ENCODE data around the gene YJEFN3.
A peak's percentile ranks its signal among the peaks of the same experiment; 100 is the strongest.

YJEFN3 gene

GRCh38 chr19:19554074-19555023, 25.6 kb downstream of the YJEFN3 start:
- DNase-seq (ENCODE audit: low spot score), result peak; percentile 52

- DNase-seq (ENCODE audit: low spot score), result no peak
Measured at GRCh38 chr19:19558055-19558454, 29.3 kb downstream of the YJEFN3 start.

- no peak for DNase-seq (ENCODE audit: low spot score)
Measured at GRCh38 chr19:19558636-19559035, 29.9 kb downstream of the YJEFN3 start.

- DNase-seq (ENCODE audit: low spot score), result no peak
Measured at GRCh38 chr19:19559931-19560330, 31.2 kb downstream of the YJEFN3 start.

- DNase-seq (ENCODE audit: low spot score), result no peak
Measured at GRCh38 chr19:19561946-19562664, 33.4 kb downstream of the YJEFN3 start.

GRCh38 chr19:19562665-19563347, 34.1 kb downstream of the YJEFN3 start:
- DNase-seq (ENCODE audit: low spot score), result peak; percentile 49

GRCh38 chr19:19563348-19563848, 34.7 kb downstream of the YJEFN3 start:
- no peak for DNase-seq (ENCODE audit: low spot score)

GRCh38 chr19:19566306-19566705, 37.6 kb downstream of the YJEFN3 start:
- no peak for DNase-seq (ENCODE audit: low spot score)

GRCh38 chr19:19567391-19567790, 38.7 kb downstream of the YJEFN3 start:
- no peak for DNase-seq (ENCODE audit: low spot score)

GRCh38 chr19:19568802-19569756, 40.4 kb downstream of the YJEFN3 start:
- no peak for DNase-seq (ENCODE audit: low spot score)

GRCh38 chr19:19570571-19570970, 41.9 kb downstream of the YJEFN3 start:
- no peak for DNase-seq (ENCODE audit: low spot score)

GRCh38 chr19:19571071-19571786, 42.5 kb downstream of the YJEFN3 start:
- DNase-seq (ENCODE audit: low spot score), result no peak

GRCh38 chr19:19575411-19575810, 46.7 kb downstream of the YJEFN3 start:
- DNase-seq (ENCODE audit: low spot score), result no peak

GRCh38 chr19:19578252-19578651, 49.5 kb downstream of the YJEFN3 start:
- no peak for DNase-seq (ENCODE audit: low spot score)

- DNase-seq (ENCODE audit: low spot score), result no peak
Measured at GRCh38 chr19:19579533-19580361, 51.0 kb downstream of the YJEFN3 start.

GRCh38 chr19:19580418-19580817, 51.7 kb downstream of the YJEFN3 start:
- DNase-seq (ENCODE audit: low spot score), result no peak

- DNase-seq (ENCODE audit: low spot score), result no peak
Measured at GRCh38 chr19:19581391-19581790, 52.7 kb downstream of the YJEFN3 start.

- no peak for DNase-seq (ENCODE audit: low spot score)
Measured at GRCh38 chr19:19582471-19582870, 53.8 kb downstream of the YJEFN3 start.

GRCh38 chr19:19584356-19584755, 55.6 kb downstream of the YJEFN3 start:
- DNase-seq (ENCODE audit: low spot score), result no peak
